GM21367 (cell line): ENCODE measurements around the gene BIRC6.

ENCODE experiments used
- ATAC-seq: cut with Tn5 transposase; IDR thresholded peaks from one replicate; pipeline ENCODE4 v1.9.1; 2021; ENCODE audit not compliant: unreplicated experiment

Gene BIRC6

GRCh38 chr2:32372519-32373182, 15.8 kb downstream of the BIRC6 start:
- no peak for ATAC-seq

GRCh38 chr2:32375228-32375892, 18.5 kb downstream of the BIRC6 start:
- no peak for ATAC-seq

GRCh38 chr2:32376756-32377155, 19.9 kb downstream of the BIRC6 start:
- ATAC-seq: no peak

- ATAC-seq: no peak
These were observed 21.1 kb downstream of the BIRC6 start for GRCh38 chr2:32377928-32378327.

- no peak for ATAC-seq
These were observed 22.5 kb downstream of the BIRC6 start for GRCh38 chr2:32379352-32379751.

GRCh38 chr2:32383858-32384257, 27.0 kb downstream of the BIRC6 start:
- no peak for ATAC-seq

- ATAC-seq: no peak
These were observed 27.7 kb downstream of the BIRC6 start for GRCh38 chr2:32384529-32384928.

- no peak for ATAC-seq
These were observed 29.9 kb downstream of the BIRC6 start for GRCh38 chr2:32386739-32387138.

GRCh38 chr2:32399221-32399620, 42.4 kb downstream of the BIRC6 start:
- ATAC-seq: no peak

- no peak for ATAC-seq
These were observed 45.3 kb downstream of the BIRC6 start for GRCh38 chr2:32402091-32402490.

- no peak for ATAC-seq
These were observed 47.0 kb downstream of the BIRC6 start for GRCh38 chr2:32403782-32404181.

GRCh38 chr2:32404691-32405090, 47.9 kb downstream of the BIRC6 start:
- ATAC-seq: no peak

- ATAC-seq: no peak
These were observed 59.7 kb downstream of the BIRC6 start for GRCh38 chr2:32416519-32416918.

GRCh38 chr2:32417659-32418058, 60.8 kb downstream of the BIRC6 start:
- ATAC-seq: no peak

- no peak for ATAC-seq
These were observed 62.0 kb downstream of the BIRC6 start for GRCh38 chr2:32418778-32419177.

- ATAC-seq: no peak
These were observed 65.3 kb downstream of the BIRC6 start for GRCh38 chr2:32422133-32422532.

GRCh38 chr2:32423536-32423935, 66.7 kb downstream of the BIRC6 start:
- ATAC-seq: no peak

GRCh38 chr2:32424739-32425138, 67.9 kb downstream of the BIRC6 start:
- ATAC-seq: no peak

GRCh38 chr2:32425719-32426141, 68.9 kb downstream of the BIRC6 start:
- ATAC-seq: no peak

- no peak for ATAC-seq
These were observed 71.1 kb downstream of the BIRC6 start for GRCh38 chr2:32427672-32428610.

GRCh38 chr2:32430804-32431203, 74.0 kb downstream of the BIRC6 start:
- ATAC-seq: no peak

GRCh38 chr2:32436150-32436549, 79.3 kb downstream of the BIRC6 start:
- ATAC-seq: no peak
